ENCODE measurements around the gene TAOK3.
"Not testable (repeated sequence)": the region's sequence is repeated elsewhere in the genome, so short reads cannot be mapped to it uniquely, and the experiment has no call there.

TAOK3 gene

DNA sequence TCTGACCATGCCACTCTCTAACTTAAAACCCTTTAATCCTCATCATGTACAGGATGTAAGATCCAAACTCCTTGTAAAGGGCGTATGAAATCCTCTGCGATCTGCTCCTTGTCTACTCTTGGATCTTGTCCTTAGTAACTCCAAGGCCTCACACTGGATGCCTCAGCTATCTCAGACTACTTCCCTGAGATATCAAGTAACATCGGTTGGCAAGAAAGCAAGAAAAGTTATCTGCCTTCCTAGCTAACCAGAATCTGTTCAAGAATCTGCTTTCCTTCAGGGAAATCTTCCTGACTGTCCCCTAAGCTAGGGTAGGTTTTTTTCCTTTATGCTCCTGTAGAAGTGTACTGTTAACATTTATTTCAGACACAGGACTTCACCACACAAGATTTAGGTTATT is 82.6 kb downstream of the TAOK3 start:
- peak; percentile 22 for DNase-seq

DNA sequence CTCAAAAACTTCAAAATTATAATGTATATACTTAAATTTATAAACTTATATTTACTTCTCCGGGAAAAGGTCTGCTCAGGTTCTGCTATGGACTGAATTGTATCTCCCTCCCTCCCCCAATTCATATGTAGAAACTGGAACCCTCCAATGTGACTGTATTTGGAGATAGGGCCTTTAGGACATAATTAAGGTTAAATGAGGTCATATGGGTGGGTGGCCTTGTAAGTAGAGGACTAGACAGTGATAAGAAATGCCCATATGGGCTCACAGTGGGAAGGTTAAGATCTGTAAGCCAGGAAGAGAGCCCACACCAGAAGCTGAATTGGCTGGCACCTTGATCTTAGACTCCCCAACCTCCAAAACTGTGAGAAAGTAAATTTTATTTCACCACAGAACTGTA is 84.5 kb downstream of the TAOK3 start:
- DNase-seq, result no peak

DNA sequence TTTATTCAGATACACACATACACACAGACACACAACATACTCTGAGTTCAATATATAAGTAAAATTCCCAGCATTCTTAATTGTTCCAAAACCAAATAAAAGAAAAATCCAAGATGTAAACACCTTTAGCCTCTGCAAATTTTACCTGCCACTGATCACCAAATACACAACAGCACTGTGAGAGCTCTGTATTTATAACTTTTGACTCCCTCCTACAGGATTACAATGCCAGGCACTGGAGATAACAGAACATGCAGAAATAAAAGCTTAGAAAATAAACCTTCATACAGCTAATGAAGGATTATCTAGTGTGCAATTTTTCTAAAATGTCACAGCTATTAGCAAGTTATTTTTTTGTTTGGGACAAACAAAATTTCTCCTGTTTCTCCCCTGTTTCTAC is 85.0 kb downstream of the TAOK3 start:
- no peak for DNase-seq

DNA sequence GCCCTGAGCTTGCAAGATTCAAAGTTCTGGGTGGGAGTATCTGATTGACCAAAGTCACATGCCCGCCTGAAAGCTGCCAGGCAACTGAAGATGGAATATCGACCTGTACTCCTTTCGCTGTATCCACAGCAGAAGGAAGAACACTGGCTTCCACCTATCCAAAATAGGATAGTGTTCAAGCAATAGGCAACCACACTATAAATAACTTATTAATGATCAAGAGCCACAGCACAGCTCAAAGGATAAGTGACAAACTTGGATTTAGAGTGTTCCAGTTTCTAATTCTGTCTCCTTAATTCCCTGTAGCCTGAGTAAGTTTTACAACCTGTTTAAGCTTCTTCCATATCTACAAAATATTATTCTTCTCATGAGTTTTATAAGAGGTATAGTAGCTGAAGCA is 89.9 kb downstream of the TAOK3 start:
- DNase-seq, result no peak

DNA sequence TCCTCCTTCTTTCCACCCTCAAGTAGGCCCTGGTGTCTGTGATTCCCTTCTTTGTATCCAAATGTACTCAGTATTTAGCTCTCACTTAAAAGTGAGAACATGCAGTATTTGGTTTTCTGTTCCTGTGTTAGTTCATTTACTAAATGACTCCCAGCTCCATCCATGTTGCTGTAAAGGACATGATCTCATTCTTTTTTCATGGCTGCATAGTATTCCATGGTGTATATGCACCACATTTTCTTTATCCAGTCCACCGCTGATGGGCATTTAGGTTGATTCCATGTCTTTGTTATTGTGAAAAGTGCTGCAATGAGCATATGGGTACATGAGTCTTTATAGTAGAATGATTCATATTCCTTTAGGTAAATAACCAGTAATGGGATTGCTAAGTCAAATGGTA is 94.4 kb downstream of the TAOK3 start:
- DNase-seq, result not testable (repeated sequence)

DNA sequence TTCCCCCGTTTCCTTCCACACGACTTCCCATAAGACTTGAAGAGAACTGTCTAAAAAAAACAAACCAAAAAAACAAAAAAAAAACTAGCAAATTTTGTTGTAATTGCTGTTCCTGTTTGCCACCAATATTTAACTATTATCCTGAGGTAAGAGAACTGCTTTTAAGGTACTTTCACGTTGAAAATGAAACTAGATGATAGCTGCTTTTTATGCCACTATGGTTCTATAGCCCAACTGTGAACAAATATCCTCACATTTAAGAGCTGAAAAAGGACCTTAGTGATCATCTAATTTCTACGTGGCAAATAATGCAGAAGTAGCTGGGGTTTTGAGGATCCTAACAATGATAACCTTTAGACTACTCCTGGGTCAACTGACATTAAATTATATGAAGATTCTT is 98.6 kb downstream of the TAOK3 start:
- no peak for DNase-seq

DNA sequence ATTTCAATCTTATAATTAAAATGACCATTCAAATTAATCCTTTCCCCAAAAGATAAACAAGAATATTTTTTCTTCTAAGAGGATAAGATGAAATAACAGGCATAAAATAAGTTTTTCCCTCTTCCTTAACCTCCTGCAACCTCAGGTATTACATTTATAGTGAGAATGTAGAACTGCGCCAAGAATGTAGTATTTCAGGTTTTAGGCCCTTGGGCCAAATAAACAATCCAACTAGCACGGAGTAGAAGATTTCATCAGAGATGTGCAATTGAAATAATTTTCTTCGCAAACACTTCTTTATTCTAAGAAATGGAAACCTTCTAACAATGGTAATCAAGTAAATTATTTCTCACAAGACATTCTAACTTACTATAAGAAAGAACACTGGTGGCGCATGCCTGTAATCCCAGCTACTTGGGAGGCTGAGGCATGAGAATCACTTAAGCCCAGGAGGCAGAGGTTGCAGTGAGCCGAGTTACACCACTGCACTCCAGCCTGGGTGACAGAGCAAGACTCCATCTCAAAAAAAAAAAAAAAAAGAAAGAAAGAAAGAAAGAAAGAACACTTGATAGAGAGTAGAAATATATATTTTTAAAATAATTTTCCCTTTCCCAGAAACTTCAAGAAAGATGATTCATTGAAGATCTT is 100.8 kb downstream of the TAOK3 start:
- no peak for DNase-seq

DNA sequence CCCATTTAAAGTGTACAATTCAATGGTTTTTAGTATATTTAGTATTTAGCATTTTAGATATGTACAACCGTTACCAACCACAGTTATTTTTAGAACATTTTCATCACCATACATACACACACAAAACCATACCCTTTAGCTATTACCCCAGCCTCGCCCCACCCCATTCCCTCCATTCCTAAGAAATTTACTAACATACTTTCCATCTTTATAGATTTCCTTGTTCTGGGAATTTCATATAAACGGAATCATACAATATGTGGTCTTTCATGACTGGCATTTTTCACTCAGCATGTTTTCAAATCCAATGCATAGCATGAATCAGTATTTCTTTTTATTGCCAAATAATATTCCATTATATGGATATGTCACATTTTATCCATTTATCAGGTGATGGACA is 101.5 kb downstream of the TAOK3 start:
- DNase-seq, result peak; percentile 14

DNA sequence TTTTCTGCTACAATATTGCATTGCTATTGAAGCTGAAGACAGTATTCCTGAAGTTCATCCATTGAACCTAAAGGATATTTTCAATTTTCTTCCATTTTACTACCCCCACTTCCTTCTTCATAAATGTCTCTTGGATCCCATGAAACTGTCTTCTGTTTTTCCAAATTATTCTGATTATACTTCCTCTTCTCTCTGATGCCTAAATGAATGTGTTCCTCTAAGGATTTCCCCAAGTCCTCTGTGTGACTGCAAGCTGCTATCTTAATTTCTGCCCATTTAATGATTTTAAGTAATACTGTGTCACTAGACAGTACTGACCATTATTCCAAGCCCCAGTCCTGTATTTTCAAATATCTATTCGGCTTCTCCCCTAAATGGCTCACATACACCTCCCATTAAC is 102.9 kb downstream of the TAOK3 start:
- no peak for DNase-seq

DNA sequence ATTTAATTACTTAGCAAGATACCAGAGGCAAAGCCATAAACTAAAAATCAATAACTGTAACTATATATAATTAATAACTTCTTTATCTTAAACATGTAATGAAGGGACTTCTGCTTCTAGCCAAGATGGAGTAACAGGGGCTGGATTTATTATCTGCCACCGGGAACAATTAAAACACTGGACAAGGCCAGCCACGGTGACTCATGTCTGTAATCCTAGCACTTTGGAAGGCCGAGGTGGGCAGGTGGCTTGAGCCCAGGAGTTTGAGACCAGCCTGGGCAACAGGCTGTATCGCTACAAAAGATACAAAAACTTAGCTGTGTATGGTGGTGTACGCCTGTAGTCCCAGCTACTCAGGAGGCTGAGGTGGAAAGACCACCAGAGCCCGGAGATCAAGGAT is 113.6 kb downstream of the TAOK3 start:
- no peak for DNase-seq

DNA sequence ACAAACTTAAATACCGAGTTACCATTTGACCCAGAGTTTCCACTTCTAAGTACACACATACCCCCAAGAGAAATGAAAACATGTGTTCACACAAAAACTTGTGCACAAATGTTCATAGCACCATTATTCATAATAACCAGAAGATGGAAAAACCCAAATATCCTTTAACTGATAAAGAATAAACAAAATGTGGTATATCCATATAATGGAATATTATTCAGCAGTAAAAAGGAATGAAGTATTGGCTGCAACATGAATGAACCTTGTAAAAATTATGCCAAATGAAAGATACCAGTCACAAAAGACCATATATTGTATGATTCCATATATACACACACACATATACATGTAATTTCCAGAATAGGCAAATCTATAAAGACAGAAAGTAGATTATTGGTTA is 116.4 kb downstream of the TAOK3 start:
- no peak for DNase-seq

DNA sequence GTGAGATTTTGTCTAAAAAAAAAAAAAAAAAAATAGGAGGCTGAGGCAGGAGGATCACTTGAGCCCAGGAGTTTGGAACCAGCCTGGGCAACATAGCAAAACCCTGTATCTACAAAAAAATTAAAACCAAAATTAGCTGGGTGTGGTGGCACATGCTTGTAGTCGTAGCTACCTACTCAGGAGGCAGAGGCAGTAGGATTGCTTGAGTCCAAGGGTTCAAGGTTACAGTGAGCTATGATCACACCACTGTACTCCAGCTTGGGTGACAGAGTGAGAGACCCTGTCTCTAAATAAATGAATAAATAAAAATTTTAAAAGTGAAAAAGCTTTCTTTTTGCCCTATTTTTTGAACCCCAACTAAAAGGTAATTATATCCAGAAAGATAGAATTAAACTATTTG is 123.2 kb downstream of the TAOK3 start:
- no peak for DNase-seq

DNA sequence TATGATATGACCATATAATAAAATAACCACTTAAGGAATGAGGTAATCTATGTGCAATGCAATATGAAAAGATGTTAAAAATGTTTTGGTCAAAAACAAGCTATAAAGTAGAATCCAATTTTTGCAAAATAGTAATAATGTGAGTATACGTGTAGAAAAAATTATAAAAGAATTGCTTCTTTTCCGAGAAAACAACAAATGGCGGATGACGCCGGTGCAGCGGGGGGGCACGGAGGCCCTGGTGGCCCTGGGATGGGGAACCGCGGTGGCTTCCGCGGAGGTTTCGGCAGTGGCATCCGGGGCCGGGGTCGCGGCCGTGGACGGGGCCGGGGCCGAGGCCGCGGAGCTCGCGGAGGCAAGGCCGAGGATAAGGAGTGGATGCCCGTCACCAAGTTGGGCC is 126.8 kb downstream of the TAOK3 start:
- not testable (repeated sequence) for DNase-seq

DNA sequence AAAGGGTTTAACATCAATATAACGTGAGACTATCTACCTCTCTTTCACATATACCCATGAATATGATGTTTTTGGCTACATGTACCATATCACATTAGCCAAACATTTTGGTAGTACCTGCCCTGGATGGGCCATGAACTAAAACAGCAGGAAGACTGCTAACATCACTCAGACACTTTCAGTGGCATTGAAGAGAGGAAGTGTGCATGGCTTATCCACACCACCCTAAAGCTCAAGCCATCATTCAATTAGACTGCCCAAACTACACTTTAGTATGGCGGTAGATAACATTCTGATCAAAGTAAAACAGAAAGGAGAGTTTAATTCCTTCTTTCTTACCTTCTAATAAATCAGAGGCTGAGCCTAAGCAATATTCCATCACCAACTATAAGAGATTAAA is 133.8 kb downstream of the TAOK3 start:
- no peak for DNase-seq

DNA sequence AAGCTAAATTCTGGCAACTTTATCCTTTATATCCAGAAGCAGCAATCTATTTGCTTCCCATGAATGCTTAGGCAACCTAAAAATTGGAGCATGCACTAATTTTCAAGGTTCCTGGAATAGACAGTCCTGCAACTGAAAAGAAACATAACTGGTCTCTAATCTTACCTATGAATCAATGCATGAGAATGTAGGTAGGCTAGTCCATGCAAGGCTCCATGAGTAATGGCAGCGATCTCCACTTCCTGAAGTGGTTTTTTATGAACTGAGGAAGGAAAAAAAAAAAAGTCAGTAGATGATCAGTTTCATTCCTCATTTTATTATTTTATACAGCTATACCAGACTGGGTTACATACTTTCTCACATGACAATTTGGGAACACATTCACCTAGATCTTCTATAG is 134.8 kb downstream of the TAOK3 start:
- DNase-seq, result peak; percentile 63

DNA sequence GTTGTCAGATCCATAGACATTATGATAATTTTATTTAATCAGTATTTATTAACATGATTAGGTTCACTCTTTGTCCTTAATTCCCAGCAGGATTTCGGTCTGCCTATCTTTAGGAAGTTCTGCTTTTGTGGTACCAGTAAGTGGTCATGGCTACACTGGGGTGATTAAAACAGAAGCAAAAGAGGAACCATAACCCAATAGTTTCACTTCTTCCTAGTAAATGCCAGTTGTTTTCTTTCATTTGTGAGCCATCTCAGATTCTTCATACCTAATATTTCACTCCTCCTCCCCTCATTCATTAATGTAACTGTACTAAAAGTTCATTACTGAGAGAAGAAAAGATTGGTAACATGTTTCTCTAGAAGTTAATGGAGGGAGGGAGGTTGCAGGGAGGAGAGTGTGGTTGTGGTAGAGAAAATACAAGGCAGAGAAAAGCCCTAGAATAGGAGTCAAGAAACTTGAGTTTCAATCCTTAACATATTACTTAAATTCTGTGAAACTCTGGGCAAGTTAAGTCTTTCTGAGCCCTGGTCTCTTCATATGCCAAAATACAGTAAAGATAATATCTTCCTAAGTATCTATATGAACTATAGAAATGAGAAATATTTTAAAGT is 135.5 kb downstream of the TAOK3 start:
- no peak for DNase-seq

DNA sequence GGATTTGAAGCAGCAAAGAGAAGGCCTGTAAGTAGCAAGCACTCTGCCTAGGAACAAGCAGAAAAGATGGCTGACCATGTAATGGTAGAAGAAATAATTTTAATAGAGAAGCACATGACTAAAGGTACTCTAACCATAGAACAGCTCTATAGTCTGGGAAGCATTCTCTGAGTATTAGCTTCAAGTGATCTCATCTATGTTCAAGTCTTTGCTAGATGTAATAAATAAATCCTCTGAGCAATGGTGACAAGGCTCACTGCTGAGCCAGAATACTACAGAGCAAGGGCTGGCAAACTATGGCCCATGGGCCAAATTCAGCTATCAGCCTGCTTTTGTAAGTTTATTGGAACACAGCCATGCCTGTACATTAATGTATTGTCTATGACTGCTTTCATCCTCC is 152.0 kb downstream of the TAOK3 start:
- DNase-seq, result peak; percentile 18

DNA sequence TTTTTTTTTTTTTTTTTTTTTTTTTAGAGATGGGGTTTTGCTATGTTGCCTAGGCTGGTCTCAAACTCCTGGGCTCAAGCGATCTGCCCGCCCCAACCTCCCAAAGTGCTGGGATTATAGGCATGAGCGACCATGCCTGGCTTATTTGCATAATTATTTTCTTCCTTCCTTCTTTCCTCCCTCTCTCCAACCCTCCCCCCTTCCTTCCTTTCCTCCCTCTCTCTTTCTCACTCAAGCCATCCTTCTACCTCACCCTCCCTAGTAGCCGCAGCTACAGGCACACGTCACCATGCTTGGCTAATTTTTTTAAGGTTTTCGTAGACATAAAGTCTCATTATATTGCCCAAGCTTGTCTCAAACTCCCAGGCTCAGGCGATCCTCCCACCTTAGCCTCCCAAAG is 152.9 kb downstream of the TAOK3 start:
- DNase-seq, result no peak

DNA sequence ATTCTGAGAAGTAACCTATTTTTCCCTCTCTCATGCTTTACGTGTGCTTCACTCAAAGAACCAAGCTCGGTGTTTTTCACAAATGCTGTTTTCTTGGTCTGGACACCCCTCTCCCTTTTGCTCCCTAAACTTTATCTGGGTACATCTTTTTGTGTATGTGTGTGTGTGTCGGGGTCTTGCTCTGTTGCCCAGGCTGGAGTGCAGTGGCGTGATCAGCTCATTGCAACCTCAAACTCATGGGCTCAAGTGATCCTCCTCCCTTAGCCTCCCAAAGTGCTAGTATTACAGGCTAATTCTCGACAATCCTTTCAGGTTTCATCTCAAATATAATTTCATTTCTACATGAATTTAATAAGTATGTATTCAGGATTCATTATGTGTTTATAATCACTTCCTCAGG is 153.6 kb downstream of the TAOK3 start:
- no peak for DNase-seq

DNA sequence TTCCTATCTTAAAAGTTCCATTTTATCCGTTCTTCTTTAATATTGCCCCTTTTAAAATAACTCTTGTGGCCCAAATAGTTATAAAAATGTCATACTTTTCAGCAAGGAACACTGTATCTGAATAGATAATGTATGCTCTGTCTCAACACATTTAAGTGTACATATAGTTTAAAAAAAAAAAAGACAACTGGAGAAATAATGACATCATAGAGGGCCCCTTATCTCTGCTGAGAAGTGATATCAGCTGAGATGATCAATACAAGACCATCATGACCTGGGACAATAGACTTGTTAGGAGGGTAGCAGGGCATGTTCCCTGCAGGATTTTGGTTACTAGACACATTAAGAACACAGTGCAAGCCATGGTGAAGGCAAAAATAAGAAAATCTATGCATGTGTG is 159.3 kb downstream of the TAOK3 start:
- DNase-seq, result no peak

DNA sequence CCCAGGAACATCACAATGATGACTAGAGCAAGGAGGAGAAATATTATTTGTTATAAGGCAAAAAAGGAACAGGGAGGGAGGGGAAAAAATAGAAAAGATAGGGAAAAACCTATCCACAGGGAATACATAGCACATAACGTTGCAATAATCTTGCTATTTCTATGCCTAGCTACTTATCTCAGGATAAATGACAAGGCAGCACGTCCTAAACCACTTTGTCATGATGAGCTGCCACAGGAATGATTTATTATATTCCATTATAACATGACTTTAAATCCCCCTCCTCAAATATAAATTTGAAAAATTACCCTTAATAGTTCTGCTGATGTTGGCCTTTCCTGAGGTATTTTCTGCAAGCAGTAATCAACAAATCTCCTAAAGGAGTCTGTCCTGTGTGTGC is 160.1 kb downstream of the TAOK3 start:
- DNase-seq, result no peak

DNA sequence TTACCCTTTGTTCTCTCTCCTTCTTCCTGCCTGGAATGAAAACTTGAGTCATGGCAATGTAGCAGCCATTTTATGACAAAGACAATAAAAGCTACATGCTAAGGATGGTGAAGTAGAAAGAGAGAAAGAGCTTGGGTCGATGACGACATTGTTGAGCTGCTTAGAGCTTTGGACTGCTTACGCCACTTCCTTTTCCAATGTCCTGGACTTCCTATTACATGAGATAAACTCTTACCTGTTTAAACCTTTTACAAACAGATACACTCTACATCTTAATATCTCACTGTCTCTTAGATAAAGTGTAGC is 166.6 kb downstream of the TAOK3 start:
- DNase-seq, result no peak

DNA sequence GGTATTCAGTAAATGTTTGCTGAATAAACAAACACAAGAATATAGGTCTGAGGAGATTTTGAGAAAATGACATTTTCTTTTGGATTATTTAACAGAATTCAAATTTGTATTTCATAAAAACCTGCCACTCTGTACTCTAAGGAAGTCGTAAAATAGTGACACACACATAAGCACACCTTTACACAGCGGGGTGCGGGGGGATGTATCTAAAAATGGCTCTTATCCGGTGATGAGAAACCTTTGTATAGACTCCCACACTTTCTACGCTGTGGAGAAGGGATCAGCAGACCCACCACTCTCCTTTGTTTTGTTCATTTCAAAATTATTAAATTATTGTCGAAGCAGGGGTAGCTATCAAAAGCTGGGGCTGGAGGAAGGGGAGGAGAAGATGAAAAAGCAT is 178.7 kb downstream of the TAOK3 start:
- DNase-seq, result no peak

DNA sequence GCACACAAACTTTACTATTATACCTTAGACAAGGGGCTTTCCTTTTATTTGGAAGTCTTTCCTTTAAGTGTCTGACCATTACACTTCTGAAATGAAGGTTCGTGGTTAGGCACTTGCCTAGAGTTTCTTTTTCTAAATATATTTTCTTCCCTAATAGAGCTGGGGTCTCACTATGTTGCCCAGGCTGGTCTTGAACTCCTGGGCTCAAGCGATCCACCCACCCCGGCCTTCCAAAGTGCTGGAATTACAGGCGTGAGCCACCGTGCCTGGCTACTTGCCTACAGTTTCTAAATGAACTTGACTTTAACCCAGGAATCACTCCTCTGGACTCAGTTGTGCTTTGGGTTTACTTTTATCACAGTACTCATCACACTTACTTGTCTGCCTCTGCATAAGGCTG is 179.2 kb downstream of the TAOK3 start:
- no peak for DNase-seq

DNA sequence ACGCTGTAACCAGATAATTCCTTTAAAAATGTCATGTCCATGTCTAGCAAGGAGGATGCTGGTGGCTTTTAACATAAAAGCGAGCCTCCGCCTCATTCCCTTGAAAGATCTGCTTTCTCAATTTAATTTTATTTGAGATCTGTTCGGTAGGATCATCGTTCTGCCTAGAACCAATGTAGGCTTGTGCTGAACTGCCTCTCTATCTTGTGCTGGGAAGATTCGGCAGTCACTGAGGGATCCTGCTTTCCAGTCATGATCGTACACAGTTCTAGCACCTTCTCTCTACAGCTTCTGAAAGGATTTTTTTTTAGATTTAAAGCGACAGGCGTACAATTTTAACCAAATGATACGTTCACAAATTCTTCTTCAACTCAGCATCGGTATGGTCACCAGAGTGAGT is 182.4 kb downstream of the TAOK3 start:
- peak; percentile 41 for DNase-seq
